Measurements from ENCODE around the gene PRKCA. TPM values are rescaled to one million over a fixed set of nuclear protein-coding genes. Genes with fewer than 3 reads are reported as not detected.

The PRKCA gene
- total and polyA plus RNA-seq, 2 donors from 2014 or later = 8.0 to 50.8 TPM

- FAIRE-seq (no peak), DNase-seq (peak in 1 of 5 donors; percentile 70)
- no peak overlapping the region for H3K4me3 ChIP-seq (ENCODE audit: low read length in 3 of 3)
- intact Hi-C loops (cut with DNase I) = no loop called here
- H3K4me1 ChIP-seq (ENCODE audit: control insufficient read depth in 2 of 3, insufficient read depth in 2 of 3, low read depth in 1 of 3, low read length in 3 of 3) = peaks cover 5 to 16% (median 15%) of the 10 kb centered on the region in 3 donors
- no peak overlapping the region for H3K9ac ChIP-seq (ENCODE audit: low read length in 3 of 3)
- H3K27ac ChIP-seq (ENCODE audit: low read depth in 2 of 2, low read length in 2 of 2) = no peak overlapping the region
- no peaks in the 10 kb centered on the region for H3K27me3 ChIP-seq (ENCODE audit: control insufficient read depth, insufficient read depth, low read length)
- no peaks in the 10 kb centered on the region for H3K9me3 ChIP-seq (ENCODE audit: control insufficient read depth in 2 of 3, insufficient read depth in 1 of 3, low read length in 3 of 3)
- H3K36me3 ChIP-seq (ENCODE audit: control insufficient read depth in 2 of 3, insufficient read depth in 3 of 3, low read length in 3 of 3) = no peaks in the 10 kb centered on the region
- TF ChIP-seq CTCF (IDR thresholded peaks at IDR 0.05; ENCODE audit: borderline replicate concordance, extremely low read depth, insufficient read depth) = no peak
Observed at GRCh38 chr17:66383333-66383732, 80.9 kb downstream of the PRKCA start.

- peak overlapping the region; percentile 47 to 57 for H3K27ac ChIP-seq (ENCODE audit: low read depth in 2 of 2, low read length in 2 of 2)
- peak overlapping the region in 1 of 3 donors; percentile 18 for H3K4me3 ChIP-seq (ENCODE audit: low read length in 3 of 3)
- FAIRE-seq = no peak
- H3K36me3 ChIP-seq (ENCODE audit: control insufficient read depth in 2 of 3, insufficient read depth in 3 of 3, low read length in 3 of 3) = no peaks in the 10 kb centered on the region
- no peaks in the 10 kb centered on the region for H3K9me3 ChIP-seq (ENCODE audit: control insufficient read depth in 2 of 3, insufficient read depth in 1 of 3, low read length in 3 of 3)
- no peaks in the 10 kb centered on the region for H3K27me3 ChIP-seq (ENCODE audit: control insufficient read depth, insufficient read depth, low read length)
- peaks cover 5 to 16% (median 15%) of the 10 kb centered on the region in 3 donors for H3K4me1 ChIP-seq (ENCODE audit: control insufficient read depth in 2 of 3, insufficient read depth in 2 of 3, low read depth in 1 of 3, low read length in 3 of 3)
- H3K9ac ChIP-seq (ENCODE audit: low read length in 3 of 3) = no peak overlapping the region
- DNase-seq = peak in 3 of 5 donors; percentile 54 to 89 (median 88)
- intact Hi-C loops (cut with DNase I) = no loop called here
- no peak for TF ChIP-seq CTCF (IDR thresholded peaks at IDR 0.05; ENCODE audit: borderline replicate concordance, extremely low read depth, insufficient read depth)
Observed at GRCh38 chr17:66386498-66387351, 84.3 kb downstream of the PRKCA start.

- FAIRE-seq (no peak), DNase-seq (no peak)
- H3K27me3 ChIP-seq (ENCODE audit: control insufficient read depth, insufficient read depth, low read length) = no peaks in the 10 kb centered on the region
- H3K9ac ChIP-seq (ENCODE audit: low read length in 3 of 3) = no peak overlapping the region
- H3K27ac ChIP-seq (ENCODE audit: low read depth in 2 of 2, low read length in 2 of 2) = peak overlapping the region; percentile 28 to 45
- no peaks in the 10 kb centered on the region for H3K36me3 ChIP-seq (ENCODE audit: control insufficient read depth in 2 of 3, insufficient read depth in 3 of 3, low read length in 3 of 3)
- H3K4me3 ChIP-seq (ENCODE audit: low read length in 3 of 3) = no peak overlapping the region
- no peaks in the 10 kb centered on the region for H3K9me3 ChIP-seq (ENCODE audit: control insufficient read depth in 2 of 3, insufficient read depth in 1 of 3, low read length in 3 of 3)
- intact Hi-C loops (cut with DNase I) = no loop called here
- peaks cover 5 to 15% (median 14%) of the 10 kb centered on the region in 3 donors for H3K4me1 ChIP-seq (ENCODE audit: control insufficient read depth in 2 of 3, insufficient read depth in 2 of 3, low read depth in 1 of 3, low read length in 3 of 3)
- no peak for TF ChIP-seq CTCF (IDR thresholded peaks at IDR 0.05; ENCODE audit: borderline replicate concordance, extremely low read depth, insufficient read depth)
Observed at GRCh38 chr17:66387392-66387981, 85.1 kb downstream of the PRKCA start.
